ENCODE results near the gene CYBB.
"Not testable (repeated sequence)": the region's sequence is repeated elsewhere in the genome, so short reads cannot be mapped to it uniquely, and the experiment has no call there.

Gene CYBB

DNA sequence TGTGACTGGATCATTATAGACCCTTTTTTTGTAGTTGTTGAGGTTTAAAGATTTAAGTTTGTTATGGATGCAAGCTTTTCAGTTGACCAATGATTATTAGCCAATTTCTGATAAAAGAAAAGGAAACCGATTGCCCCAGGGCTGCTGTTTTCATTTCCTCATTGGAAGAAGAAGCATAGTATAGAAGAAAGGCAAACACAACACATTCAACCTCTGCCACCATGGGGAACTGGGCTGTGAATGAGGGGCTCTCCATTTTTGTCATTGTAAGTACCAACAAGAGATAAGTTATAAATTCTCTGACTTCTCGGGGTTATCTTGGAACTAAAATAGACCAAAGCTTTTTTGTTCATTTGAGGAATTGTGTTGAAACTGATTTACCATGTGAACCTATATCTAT is at the start of gene CYBB:
Gene CYBB (plus strand): TSS at position 203 of the 400 bp plus-strand sequence. CDS start 19 bp downstream, at position 222.
- DNase-seq = no peak

DNA sequence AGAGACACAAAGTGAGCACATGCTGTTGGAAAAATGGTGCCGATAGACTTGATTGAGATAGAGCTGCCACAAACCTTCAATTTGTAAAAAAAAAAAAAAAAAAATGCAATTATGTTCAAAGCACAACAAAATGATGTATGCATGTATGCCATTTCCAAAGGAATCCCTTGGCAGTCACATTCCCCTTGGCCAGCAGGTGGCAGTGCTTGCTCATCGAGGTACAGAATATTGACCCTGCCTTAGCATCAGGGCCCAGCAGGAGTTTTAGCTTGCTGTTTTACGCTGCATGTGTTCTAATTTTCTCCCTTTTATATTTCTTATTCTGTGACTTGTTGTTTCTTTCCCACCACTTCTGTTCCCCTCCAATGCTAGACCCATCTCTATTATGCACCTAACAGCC is 34.5 kb upstream of the CYBB start:
- DNase-seq = peak; percentile 31

DNA sequence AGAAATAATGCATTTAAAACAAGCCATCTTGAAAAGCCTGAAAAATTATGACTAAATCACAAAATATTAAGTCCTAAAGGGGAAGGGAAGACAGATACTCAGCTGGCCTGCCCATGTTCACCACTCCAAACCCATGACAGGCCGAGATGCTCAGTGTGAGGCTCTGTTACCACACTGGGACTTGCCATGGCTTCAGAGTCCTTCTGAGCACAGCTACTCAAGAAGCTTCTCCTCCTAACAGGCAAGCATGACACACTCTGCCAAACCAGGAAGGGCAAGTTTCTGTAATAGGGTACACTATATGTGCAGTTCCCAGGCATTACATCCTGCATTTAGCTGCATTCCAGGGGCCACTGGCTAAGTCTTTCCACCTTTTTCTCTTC is 34.0 kb upstream of the CYBB start:
- DNase-seq = no peak

DNA sequence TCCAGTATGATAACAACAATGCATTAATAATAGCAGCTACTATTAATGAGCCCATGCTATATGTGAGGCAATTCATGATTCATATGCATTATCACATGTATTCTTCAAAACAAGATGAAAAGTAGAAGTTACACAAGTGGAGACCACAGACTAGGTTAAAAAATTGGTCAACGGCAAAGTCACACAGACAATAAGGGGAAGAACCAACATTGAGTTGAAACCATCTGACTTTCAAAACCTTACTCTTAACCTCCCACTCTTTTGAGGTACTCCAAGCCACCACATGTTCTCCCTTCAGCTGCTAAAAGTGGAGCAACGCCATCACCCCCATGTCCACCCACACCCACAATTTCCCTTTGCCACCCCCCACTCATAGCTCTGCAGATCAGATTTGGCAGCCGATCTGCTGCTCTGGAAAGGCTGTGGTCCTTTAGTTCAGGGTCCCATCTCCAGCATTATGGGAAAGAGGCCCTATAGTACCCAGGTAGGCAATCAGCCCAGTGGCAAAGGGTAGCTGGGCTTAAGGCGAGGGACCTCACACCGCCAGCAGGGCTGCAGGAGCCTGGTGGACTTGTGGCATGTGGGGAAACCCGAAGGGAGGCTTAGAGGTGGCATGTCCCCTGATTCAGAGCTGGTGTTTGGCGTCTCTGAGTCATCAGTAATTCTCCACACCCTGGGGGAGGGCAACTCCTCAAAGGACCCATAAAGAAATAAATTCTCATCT is 33.5 kb upstream of the CYBB start:
- no peak for DNase-seq

DNA sequence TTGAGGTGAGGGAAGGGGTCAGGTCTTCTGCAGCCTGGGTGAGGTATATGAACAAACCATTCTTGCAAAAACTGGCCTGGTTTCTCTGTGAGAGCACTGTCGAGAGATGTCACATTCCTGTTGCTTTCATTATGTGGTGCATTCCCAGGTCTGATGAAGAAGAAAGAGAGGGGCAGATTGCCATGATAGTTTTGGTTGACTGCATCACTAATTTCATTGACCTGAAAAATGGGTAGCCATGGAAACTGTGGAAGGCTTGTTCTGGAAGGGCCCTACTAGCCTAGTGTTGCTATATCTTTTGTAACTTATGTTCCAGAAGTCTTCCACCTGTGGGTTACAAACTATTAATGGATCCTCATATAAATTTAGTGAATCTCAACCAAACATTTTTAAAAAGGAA is 32.9 kb upstream of the CYBB start:
- no peak for DNase-seq

DNA sequence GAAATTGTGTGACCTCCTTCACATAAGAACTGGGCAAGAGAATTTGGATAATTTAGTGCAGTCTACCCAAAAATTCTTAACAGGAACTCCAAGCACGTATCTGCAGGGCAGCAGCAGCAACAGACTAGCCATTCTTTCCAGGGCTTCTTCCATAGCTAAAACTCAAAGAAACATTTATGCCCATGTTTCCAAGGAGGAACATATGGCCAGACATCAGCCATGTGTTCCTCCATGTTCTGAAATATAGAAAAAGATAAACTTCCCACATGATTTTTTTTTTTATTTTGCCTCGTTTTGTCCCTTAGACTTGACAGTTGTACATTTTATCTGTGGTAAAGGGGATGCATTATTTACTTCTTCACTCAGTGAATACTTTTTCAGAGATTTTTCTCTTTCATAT is 27.6 kb upstream of the CYBB start:
- no peak for DNase-seq

DNA sequence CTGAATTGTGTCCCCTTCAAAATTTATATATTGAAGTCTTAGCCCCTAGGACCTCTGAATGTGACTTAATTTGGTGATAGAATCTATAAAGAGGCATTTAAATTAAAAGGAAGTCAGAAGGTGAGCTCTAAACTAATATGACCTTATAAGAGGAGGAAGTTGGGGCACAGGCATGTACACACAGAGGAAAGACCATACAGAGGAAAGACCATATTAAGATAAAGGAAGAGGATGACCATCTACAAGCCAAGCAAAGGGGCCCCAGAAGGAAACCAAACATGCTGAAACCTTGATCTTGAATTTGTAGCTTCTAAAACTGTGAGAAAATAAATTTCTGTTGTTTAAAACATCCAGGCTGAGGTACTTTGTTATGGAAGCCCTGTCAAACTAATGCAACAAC is 26.9 kb upstream of the CYBB start:
- no peak for DNase-seq

DNA sequence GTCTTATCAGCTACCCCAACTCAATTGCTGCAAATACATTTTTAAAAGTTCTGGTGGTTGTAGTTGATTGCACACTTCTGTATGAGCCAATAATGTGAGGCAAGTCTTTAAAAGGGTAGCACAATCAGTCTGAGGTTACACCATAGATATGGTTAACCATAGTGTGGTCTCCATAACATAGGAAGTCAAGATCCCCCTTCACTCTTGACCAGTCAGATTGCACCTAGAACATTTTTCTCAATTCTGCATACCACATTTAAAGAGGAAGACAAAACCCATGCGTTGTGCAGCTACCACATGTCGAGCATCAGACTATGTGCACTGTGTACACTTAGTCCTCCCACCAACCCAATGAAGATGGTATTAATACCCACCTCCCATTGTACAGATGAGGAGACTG is 26.5 kb upstream of the CYBB start:
- no peak for DNase-seq

DNA sequence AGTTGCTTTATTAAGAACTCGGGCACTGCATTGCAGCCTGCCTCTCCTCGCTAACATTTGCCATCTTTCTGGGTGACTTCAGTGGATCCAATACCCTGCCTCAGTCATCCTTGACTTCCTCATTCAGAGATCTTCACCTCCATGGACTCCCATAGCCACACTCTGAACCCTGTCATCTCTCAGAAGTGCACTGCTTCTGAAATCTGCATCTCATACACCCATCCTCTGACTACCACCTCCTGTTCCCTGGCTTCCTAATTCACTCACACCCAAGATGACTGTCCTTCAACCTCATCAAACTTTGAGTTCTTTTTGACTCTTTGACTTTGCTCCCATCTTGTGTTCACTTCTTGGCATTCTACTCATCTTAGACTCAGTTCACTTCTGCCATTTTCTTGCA is 25.3 kb upstream of the CYBB start:
- DNase-seq = no peak

DNA sequence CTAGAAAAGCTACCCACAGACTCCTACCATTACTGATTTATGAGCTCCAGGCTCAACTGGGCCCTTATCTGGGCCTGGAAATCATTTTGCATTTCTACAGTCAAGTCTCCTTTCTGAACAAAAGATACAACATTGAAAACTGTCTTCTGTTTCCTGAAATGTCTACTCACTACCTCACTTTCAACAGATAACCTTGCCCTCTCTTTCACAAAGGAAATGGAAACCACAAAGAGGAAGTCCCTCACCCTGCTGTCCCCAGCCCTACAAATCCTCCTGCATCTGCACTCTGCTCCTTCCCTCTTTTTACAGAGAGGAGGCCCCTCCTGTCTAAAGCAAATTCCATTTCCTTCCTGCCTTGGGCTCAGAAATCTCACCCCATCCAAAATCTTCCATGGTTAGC is 24.8 kb upstream of the CYBB start:
- DNase-seq = no peak

DNA sequence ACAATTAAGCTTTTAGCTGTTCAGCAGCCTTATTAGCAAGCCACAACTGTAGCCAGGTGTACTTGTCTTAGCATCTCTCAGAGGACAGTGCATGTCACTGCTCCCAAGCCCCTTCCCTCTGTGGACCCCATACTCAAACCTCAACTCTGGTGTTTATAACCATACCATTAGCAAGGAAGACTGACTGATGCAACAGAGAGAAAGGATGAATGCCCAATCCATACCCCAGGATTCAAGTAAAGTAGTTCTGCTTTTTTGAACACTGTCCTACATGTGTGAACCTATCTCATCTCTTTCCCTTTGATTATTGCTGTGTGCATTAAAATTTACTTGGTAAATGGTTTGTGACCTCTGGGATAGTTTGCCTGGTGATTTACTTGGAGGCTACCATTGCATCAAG is 22.8 kb upstream of the CYBB start:
- DNase-seq = no peak

DNA sequence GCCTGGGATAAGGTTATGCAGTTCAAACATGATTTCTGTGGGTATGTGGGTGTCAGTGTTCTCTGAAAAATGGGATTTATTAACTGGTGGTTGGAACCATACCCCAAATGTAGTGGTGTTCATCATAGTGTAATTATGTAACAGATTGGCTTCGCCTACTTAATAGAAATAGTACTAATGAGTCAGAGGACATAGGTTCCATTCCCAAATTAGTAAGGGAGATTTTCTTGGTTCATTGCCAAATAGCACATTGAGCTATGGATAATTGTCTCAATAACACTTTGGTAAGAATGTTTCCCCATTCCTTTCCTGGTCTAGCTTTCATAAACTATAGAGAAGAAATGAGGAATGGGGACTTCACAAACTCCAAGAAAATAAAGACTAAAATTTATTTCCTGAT is 20.5 kb upstream of the CYBB start:
- no peak for DNase-seq

DNA sequence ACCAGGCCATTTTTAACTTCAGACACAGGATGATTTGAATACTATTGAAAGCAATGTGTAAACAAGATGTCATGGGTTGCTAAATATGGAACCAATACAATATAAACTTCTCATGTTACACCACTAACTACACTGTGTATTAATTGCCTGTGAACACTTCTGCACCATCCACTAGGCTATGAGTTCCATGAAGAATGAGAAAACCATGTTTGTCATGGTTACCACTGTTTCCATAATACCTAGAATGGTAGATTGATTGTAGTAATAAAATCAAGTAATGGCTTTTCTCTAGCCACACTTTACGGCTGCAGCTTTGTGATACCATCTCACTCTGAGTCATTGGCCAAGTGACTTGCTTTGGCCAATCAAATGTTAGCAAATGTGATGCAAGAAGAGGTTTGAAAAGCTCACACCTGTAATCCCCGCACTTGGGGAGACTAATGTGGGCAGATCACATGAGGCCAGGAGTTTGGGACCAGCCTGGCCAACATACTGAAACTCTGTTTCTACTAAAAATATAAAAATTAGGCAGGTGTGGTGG is 19.9 kb upstream of the CYBB start:
- DNase-seq = no peak

DNA sequence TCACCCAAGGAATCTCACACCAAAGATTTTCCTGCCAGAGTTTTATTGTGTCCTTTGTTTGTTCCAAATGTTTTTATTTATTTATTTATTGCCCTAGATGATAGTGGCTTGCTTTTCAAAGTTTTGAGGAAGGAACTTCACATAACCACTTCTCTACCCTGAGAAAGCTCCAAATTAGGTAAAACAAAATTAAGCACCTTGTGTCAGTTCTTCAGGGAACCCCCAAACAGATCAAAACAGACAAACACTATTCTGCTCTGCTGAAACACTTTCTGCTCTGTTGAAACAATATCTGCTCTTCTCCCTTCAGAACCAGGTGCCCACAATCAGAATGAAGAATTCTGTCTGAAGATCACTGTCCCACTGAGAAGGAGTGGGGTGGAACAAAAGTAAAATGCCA is 16.5 kb upstream of the CYBB start:
- no peak for DNase-seq

DNA sequence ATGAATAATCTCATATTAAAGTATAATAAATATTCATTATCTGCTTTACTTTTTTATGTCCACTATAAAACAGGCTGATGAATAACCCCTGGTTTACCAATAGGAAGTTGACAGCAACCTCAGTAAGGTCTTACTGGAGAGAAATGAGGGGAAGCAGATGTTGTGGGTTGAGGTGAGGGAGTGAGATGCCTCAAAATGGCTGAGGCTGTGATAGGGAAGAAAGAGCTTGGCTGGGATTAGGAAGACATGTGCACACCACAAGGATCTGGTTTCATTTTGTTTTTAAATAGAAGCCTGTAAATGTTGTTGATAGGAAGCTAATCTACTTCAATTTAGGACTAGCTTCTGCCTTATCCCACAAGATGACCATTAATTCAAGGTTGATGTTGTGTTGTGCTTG is 14.4 kb upstream of the CYBB start:
- no peak for DNase-seq

DNA sequence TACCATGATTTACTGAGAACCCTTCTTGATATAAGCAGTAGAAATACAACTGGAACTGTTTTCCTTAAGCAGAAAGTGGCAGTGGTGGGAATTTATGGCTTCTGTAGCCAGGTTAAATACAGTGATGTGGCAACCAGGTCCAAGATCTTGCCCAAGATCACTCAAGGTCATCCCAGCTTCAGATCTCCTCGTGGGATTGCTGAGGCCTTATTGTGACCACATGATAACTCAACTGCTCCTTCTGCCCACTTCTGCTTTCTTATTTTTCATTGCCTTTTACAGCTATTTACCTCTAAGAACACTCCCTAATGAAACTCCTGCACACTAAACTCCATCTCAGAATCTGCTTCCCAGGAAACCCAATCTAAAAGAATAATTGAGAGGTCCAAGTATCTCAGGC is 12.4 kb upstream of the CYBB start:
- DNase-seq = no peak

DNA sequence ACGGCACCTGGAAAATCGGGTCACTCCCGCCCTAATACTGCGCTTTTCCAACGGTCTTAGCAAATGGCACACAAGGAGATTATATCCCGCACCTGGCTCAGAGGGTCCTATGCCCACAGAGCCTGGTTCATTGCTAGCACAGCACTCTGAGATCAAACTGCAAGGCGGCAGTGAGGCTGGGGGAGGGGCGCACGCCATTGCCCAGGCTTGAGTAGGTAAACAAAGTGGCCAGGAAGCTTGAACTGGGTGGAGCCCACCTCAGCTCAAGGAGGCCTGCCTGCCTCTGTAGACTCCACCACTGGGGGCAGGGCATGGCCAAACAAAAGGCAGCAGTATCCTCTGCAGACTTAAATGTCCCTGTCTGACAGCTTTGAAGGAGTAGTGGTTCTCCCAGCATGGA is 11.0 kb upstream of the CYBB start:
- DNase-seq = not testable (repeated sequence)

DNA sequence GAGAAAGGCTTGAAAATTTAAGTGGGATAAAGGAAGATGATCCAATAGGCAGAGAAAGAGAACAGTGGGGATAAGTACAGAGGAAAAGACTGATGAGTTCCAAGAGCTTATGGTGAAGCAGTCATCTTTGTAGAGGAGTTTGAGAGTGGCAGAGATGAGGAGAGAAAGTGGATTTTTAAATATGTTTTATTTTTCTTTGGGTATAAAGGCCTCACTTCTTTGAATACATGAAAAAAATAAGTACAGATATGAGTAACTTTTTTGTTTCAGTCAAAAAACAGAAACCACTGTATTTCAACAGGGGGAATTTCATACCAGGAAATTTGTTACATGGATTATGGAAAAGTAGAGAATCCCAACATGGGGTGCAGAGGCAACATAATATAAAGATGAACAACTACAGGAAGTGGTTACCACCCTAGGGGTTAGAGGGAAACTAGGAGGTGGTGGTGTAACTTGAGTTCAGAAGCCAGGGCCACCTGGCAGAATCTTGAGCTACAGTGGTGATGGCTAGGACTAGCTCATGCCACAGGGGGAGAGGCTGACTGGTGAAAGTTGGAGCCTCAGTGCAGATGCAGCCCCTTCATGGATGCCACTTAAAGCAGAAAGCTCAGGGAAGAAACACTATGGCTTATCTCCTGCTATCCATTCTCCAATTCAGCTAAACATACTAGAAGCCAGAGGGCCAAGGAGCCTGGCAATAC is 3.4 kb upstream of the CYBB start:
- DNase-seq = no peak

DNA sequence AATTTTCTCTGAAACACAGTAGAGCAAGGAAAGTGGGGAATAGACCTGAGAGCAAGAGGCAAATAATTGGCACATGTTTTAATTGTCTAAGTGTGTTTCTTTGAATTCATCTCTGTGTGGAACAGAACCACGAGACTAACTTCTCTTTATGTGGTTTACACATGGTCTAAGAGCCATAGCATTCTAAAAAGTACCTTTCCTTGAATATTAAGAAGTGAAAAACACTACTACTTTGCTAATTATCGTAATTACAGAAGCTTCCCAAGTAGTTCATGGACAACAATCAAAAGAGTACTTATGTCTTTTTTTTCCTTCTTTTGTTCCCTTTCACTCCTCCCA is 2.9 kb upstream of the CYBB start:
- no peak for DNase-seq

DNA sequence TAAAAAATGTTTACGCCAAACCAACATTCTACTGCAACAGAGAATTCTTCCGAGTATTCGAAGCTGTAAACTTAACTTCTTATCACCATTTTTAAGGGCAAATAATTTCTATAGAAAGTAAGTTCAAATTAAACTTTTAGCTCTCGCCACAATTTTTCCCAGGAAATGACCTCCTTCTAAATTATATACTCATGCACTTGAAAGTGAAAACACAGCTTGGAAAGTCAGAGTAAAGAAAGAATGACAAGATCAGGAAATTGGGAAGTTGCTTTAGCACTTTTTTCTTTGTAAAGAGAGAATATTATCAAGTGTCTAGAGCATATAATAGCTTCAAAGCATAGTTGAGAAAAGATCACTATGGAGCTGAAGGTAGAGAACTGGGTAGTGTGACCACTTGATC is 1.2 kb downstream of the CYBB start:
- DNase-seq = no peak

DNA sequence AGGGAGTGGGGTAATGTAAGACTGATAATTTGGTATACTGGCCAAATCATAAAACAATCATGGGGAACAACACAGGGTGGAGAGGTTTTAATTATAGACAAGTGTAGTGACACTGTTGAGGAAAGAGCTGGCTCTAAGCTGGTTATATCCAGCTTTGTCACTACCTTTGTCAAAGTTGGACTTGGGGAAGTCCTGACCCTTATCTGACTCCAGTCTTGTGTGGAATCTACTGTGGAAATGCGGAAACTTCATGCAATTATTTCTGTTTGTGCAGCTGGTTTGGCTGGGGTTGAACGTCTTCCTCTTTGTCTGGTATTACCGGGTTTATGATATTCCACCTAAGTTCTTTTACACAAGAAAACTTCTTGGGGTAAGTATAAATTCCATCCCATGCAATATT is 2.0 kb downstream of the CYBB start:
- DNase-seq = no peak

DNA sequence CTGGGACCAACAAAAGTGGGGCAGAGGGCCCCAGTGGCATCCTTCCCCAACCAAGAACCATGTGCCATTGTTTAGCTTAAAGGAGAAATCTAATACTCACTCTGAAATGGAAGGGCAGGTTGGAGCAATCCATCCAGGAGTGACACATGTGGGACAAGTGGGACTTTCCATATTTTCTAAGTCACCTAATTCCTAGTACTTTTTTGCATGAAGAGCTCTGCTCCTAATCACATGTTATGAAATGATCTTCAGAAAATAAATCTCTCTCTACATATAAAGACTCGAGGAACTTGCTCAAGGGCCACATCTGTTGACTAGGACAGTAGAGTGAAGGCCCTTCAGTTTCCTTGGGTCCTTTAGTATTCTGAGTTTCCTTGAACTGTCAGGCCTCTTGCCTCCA is 2.5 kb downstream of the CYBB start:
- DNase-seq = no peak

DNA sequence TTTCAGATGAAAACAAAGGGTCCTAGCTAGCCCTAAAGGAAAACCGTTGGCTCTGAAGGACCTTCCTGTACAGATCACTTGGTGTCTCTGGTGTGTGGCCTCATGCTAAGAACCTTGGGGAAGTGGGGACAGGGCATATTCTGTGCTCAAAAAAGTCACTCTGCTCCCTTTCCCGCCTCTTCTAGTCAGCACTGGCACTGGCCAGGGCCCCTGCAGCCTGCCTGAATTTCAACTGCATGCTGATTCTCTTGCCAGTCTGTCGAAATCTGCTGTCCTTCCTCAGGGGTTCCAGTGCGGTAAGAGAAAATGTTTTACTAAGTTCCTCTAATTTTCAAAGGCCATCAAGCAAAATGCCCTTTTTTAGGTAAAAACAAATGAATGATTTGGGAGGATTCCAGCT is 3.4 kb downstream of the CYBB start:
- DNase-seq = no peak

DNA sequence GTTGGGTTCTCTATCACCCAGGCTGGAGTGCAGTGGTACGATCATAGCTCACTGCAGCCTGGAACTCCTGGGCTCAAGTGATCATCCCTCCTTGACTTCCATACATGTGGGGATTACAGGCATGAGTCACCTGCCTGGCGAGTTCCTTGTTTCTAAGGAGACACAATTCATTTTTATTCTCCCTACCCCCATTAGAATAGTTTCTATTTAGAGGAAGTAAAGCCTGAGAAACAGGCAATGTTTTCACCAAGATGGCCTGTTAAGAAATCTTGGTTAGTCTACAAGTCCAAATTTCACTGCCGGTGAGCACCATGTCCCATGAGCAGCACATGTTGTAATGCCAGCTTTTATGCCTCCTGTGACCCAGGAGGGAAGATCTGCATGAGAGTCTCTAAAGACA is 5.7 kb downstream of the CYBB start:
- DNase-seq = no peak
